Measurements from ENCODE around the gene P2RY8.

Gene P2RY8

DNA sequence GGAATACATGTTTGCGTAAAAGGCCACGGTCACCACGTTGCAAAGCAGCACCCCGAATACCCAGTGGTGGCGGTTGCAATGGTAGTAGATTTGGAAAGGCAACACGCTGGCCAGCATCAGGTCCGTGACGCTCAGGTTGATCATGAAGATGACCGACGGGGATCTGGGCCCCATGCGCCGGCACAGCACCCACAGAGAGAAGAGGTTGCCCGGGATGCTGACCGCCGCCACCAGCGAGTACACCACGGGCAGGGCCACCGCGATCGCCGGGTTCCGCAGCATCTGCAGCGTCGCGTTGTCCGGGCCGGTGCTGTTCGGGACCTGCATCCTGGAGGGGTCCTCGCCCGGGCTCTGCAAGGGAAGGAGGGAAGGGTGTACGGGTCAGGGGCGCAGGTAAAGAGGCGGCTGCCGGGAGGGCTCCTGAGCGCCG lies 70.7 kb downstream of the P2RY8 start:
- H3K4me3 ChIP-seq (ENCODE audit: low read length), result no peak overlapping the region
- DNase-seq (ENCODE audit: low read depth), result no peak
- TF ChIP-seq, protein P1, sequence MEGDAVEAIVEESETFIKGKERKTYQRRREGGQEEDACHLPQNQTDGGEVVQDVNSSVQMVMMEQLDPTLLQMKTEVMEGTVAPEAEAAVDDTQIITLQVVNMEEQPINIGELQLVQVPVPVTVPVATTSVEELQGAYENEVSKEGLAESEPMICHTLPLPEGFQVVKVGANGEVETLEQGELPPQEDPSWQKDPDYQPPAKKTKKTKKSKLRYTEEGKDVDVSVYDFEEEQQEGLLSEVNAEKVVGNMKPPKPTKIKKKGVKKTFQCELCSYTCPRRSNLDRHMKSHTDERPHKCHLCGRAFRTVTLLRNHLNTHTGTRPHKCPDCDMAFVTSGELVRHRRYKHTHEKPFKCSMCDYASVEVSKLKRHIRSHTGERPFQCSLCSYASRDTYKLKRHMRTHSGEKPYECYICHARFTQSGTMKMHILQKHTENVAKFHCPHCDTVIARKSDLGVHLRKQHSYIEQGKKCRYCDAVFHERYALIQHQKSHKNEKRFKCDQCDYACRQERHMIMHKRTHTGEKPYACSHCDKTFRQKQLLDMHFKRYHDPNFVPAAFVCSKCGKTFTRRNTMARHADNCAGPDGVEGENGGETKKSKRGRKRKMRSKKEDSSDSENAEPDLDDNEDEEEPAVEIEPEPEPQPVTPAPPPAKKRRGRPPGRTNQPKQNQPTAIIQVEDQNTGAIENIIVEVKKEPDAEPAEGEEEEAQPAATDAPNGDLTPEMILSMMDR (IDR thresholded peaks at IDR 0.05; ENCODE audit: insufficient read depth, low read depth, low read length, missing control alignments), result no peak

DNA sequence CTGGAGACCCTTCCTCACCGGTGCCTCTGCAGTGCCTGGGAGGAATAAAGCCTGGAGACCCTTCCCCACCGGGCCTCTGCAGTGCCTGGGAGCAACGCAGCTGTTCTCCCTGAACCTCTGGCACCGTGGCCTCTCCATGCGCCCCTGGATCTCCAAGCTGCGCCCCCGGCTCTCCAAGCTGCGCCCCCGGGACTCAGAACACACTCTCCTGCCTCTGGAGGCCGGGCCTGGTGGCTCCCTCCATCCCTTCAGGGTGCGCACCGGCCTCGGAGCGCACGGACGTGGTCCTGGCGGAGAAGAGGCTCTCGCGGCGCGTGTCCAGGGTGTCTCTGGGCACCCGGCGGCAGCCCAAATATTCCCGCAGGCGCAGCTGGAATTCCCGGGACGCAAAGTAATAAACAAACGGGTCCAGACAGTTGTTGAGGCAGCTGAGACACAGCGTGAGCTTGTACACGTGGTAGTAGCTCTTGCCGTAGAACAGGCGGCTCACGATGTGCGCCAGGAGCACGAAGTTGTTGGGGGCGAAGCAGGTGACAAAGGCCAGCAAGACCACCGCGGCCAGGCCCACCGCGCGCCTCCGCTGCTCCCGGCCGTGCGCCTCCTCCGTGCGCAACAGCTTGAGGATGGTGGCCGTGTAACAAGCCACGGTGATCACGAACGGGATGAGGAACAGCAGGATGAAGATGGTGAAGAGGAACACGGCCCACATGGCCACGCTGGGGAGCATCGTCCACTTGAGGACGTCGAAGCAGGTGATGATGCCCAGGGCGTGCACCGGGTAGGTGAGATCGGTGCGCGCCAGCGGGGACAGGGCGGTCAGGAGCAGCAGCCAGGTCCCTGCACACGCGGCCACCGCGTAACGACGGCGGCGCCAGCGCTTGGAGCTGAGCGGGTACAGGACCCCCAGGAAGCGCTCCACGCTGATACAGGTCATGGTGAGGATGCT lies 71.4 kb downstream of the P2RY8 start:
- DNase-seq (ENCODE audit: low read depth), result no peak
- H3K4me3 ChIP-seq (ENCODE audit: low read length), result no peak overlapping the region
- TF ChIP-seq, protein P1 (IDR thresholded peaks at IDR 0.05; ENCODE audit: insufficient read depth, low read depth, low read length, missing control alignments), result no peak

DNA sequence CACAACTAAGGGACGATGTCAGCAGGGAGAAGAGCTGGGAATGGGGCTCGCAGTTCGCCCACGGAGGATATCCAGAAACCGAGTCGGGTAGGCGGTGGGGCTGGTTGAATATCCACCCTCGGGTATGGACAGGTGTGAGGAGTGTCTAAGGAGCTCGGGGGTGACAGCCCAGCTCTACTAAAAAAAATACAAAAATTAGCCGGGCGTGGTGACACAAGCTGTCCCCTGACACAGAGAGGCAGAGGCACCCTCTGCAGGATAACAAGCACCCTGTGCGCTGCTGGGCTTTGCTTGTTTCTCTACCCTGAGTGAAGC lies 72.1 kb downstream of the P2RY8 start:
- DNase-seq (ENCODE audit: low read depth), result no peak
- TF ChIP-seq, protein P1 (IDR thresholded peaks at IDR 0.05; ENCODE audit: insufficient read depth, low read depth, low read length, missing control alignments), result no peak

DNA sequence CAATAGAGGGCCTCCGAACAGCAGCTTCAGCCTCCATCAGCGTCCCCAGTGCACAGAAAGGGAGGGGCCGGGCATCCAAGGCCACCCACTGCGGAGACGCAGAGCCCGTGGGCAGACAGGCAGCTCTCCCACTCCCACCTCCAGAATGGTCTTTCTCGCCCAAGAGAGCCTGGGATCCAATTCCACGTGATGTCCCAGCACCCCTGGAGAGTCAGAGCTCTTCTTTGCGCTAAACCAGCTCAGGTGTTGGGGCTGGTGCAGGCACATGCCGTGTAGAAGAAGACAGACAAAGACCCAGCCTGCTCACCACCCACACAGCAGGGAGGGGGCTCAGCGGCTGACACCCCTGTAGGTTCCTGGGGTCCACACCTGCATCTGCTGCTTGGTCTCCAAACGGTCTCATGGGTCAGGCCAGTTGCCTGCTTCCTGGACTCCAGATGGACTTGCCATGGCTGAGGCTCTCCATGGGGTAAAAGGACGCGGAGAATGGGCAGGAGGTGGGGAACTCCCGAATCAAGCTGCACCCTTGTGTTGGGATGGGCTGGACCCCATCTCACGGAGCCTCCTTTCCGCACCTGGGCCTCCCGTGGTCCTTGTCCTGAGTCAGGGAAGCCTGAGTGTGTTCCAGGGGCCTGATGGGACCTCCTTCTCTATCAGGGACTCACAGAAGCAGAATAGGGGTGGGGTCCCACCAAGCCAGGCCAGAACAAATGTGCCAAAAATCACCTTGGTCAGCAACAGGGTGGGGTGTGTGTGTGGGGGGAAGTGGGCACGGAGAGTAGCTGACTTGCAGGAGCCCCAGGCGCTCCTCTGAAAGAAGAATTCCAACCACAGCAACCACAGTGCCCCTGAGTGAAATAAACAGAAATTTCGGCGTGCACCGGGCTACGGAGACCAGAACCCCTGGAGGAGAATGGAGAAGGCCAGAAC lies 72.7 kb downstream of the P2RY8 start:
- DNase-seq (ENCODE audit: low read depth), result no peak
- no peak overlapping the region for H3K4me3 ChIP-seq (ENCODE audit: low read length)
- TF ChIP-seq, protein P1 (IDR thresholded peaks at IDR 0.05; ENCODE audit: insufficient read depth, low read depth, low read length, missing control alignments), result no peak

More for the DNA sequence above, 72.1 kb downstream of the P2RY8 start:
- no peak overlapping the region for H3K4me3 ChIP-seq (ENCODE audit: low read length)

DNA sequence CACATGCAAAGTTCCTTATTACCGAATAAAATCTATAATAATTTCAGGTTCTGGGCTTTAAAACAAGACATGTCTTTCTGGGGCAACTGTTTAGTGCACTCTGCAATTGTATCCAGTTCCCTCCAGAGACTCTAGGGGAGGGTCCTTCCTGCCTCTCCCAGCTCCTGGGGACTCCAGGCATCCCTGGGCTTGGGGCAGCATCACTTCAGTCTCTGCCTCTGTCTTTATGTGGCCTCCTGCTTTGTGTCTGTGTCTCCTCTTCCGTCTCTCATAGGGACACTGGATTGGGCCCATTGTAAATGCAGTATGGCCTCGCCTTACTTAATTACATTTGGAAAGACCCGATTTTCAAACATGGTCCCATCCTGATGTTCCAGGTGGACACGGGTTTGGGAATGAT lies 73.4 kb downstream of the P2RY8 start:
- H3K4me3 ChIP-seq (ENCODE audit: low read length), result no peak overlapping the region
- DNase-seq (ENCODE audit: low read depth), result no peak
- TF ChIP-seq, protein P1 (IDR thresholded peaks at IDR 0.05; ENCODE audit: insufficient read depth, low read depth, low read length, missing control alignments), result no peak

DNA sequence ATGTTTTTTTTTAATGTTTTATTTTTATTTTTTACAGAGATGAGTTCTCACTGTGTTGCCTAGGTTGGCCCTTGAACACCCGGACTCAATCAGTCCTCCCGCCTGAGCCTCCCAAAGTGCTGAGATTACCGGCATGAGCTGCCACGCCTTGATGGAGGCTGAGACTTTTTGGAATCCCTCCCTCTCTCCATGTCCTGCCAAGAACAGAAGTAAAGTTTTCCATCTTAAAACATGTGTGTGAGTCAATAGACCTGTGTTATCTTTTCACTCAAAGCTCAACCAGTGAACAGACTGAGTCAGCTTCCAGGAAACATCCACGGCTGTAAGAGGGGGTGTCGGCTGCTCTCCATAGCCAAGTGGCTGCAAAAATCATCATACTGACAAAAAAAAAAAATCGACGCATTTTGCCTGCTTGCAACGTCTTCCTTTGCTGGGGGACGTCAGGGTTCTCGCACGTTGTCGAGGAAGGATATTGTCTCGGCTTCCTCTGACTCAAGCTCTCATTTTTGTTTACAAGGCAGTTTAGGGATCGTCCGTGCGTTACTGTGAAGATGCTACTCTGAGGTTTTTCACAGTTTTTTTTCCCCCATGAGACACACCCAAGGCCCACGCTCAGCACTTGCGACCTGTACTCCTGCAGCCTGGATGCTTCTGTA lies 74.3 kb downstream of the P2RY8 start:
- H3K4me3 ChIP-seq (ENCODE audit: low read length), result no peak overlapping the region
- DNase-seq (ENCODE audit: low read depth), result peak; percentile 4
- TF ChIP-seq, protein P1 (IDR thresholded peaks at IDR 0.05; ENCODE audit: insufficient read depth, low read depth, low read length, missing control alignments), result no peak
